Jurkat, Clone E6-1 (cell line): Measurements from ENCODE around the gene FLOT1.

ENCODE experiments used
- DNase-seq: peaks from one replicate; pipeline ENCODE4 v3.0.0-alpha.2; 2011; ENCODE audit warnings: low read depth, low spot score
- H3K4me3 ChIP-seq: 2 replicates; pipeline ENCODE4 v1.5.1; 2011; ENCODE audit warnings: mild to moderate bottlenecking, low read length, control low read depth, moderate library complexity

FLOT1 gene

GRCh38 chr6:30750379-30750668 is 7.8 kb upstream of the FLOT1 start:
- H3K4me3 ChIP-seq: no peak overlapping the region
- no peak for DNase-seq

GRCh38 chr6:30749554-30750378 is 7.3 kb upstream of the FLOT1 start:
- no peak for DNase-seq
- H3K4me3 ChIP-seq: no peak overlapping the region

- DNase-seq: no peak
- H3K4me3 ChIP-seq: no peak overlapping the region
These were observed 6.5 kb upstream of the FLOT1 start for GRCh38 chr6:30748851-30749540.

GRCh38 chr6:30747902-30748769 is 5.6 kb upstream of the FLOT1 start:
- DNase-seq: no peak

GRCh38 chr6:30747300-30747687 is 4.8 kb upstream of the FLOT1 start:
- H3K4me3 ChIP-seq: no peak overlapping the region
- DNase-seq: no peak

More at GRCh38 chr6:30747902-30748769, 5.6 kb upstream of the FLOT1 start:
- no peak overlapping the region for H3K4me3 ChIP-seq

GRCh38 chr6:30744054-30744805 is 1.7 kb upstream of the FLOT1 start, which contains the start of gene IER3:
IER3 (minus strand) TSS chr6:30744547; CDS start chr6:30744518, 29 bp downstream.
- DNase-seq: peak; percentile 89
- H3K4me3 ChIP-seq: peak within 1 kb of the TSS; percentile 67

GRCh38 chr6:30743099-30744053 is 889 bp upstream of the FLOT1 start:
- peak overlapping the region; percentile 67 for H3K4me3 ChIP-seq
- DNase-seq: no peak

- H3K4me3 ChIP-seq: peak overlapping the region; percentile 67
- no peak for DNase-seq
These were observed 635 bp downstream of the FLOT1 start for GRCh38 chr6:30741789-30742315.

- peak overlapping the region; percentile 67 for H3K4me3 ChIP-seq
- DNase-seq: no peak
These were observed 1.3 kb downstream of the FLOT1 start for GRCh38 chr6:30741063-30741779.

- H3K4me3 ChIP-seq: no peak overlapping the region
- DNase-seq: no peak
These were observed 2.0 kb downstream of the FLOT1 start for GRCh38 chr6:30740540-30740870.

GRCh38 chr6:30738532-30738931 is 4.0 kb downstream of the FLOT1 start:
- DNase-seq: no peak
- no peak overlapping the region for H3K4me3 ChIP-seq

GRCh38 chr6:30735668-30736314 is 6.7 kb downstream of the FLOT1 start:
- no peak overlapping the region for H3K4me3 ChIP-seq
- DNase-seq: no peak

- H3K4me3 ChIP-seq: no peak overlapping the region
- no peak for DNase-seq
These were observed 10.1 kb downstream of the FLOT1 start for GRCh38 chr6:30732237-30732943.

GRCh38 chr6:30730601-30731435 is 11.7 kb downstream of the FLOT1 start:
- peak overlapping the region; percentile 36 for H3K4me3 ChIP-seq
- DNase-seq: peak; percentile 82

GRCh38 chr6:30727920-30728553 is 14.4 kb downstream of the FLOT1 start:
- H3K4me3 ChIP-seq: no peak overlapping the region
- DNase-seq: no peak
